Fibroblast of gingiva (primary cell): ENCODE results near the gene GCM1.

Experiments
- DNase-seq: peaks from one replicate; pipeline ENCODE4 v3.0.0-alpha.2; 2011; ENCODE audit warnings: low read depth

The GCM1 gene

DNA sequence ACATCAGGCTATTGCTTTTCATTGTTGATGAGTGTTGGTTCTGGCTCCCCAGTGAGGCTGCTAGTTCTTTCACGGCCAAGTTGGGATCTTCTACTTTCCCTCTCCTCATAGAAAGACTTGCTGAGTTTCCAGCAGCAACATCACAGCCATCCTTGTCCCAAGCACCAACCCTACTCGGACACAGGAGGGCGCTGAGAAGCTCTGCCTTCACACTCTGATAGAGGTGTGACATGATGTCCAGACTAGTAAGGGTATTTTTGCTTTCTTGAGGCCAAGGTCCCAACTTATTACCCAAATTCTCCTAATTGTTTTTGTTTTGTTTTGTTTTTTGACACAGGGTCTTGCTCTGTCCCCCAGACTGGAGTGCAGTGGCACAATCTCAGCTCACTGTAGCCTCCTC, 3.0 kb upstream of the GCM1 start:
- DNase-seq: no peak

DNA sequence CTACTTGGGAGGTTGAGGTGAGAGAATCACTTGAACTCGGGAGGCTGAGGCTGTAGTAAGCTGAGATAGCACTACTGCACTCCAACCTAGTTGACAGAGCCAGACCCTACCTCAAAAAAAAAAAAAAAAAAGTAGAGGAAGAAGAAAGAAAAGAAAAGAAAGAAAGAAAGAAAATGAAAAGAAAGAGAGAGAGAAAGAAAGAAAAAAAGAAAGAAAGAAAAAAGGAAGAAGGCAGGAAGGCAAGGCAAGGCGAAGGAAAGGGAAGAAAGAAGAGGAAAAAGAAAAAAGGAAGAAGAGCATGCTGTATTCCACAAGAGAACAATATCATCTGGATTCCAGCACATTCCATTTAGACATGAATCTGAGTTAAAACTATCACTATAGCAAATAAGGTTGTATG, 3.8 kb downstream of the GCM1 start:
- no peak for DNase-seq

DNA sequence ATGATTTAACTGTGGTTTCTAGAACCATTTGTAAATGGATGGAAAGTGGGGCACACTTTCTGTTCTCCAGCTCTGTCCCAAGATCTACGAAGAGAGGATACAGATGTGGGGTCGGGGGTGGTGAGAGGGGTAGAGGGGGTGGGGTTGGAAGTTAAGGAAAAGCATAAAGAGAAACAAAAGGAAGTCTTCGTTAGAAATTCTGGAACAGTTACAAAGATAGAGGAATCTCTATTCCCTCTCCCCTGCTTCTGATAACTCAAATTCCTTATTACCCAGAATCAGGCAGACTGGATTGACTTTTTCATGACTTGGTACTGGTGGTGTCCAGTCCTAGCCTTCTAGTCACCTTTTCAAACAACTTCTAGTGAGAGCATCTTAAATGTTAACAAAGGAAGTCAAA, 4.9 kb downstream of the GCM1 start:
- DNase-seq: no peak

DNA sequence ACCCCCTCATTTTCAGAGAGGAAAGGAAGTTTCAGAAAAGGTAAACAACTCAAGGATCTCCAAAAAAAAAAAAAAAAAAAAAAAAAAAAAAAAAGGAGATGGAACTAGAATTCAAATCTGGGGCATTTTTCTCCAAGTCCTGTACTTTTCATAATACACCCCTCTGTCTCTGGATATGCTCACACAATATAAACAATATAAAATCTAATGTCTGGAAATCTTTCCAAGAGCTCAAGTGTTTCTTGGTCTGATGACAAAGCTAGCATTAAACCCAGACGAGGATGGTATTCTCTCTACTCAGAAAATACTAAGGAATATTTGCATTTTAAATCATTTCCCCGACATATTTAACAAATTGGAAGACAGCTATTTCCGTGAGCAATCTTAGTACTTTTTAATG, 5.8 kb downstream of the GCM1 start:
- no peak for DNase-seq

DNA sequence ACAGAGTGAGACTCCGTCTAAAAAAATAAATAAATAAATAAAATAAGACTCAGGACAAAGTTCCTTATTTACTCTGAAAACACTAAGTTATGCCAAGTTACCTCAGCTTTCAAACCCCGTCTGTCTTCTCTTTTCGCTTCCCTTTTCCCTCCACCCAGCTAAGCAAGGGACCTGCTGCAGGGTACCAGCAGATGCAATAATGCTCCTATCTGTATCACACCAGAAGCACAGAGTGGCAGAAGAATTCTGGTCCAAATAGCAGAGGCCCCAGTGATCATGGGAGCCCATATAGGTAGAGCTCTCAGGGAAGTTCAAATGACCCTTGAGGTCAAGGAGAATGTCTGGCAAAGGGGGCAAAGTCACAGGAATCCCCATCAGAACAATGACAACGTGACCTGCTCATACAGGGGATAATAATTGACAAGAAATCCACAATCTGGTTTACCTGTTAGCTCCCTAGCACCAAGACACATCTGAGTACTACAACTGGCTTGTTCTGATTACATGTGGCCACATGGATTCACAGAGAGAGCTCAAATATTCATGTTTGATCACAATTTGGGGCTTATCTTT, 8.7 kb downstream of the GCM1 start:
- no peak for DNase-seq

DNA sequence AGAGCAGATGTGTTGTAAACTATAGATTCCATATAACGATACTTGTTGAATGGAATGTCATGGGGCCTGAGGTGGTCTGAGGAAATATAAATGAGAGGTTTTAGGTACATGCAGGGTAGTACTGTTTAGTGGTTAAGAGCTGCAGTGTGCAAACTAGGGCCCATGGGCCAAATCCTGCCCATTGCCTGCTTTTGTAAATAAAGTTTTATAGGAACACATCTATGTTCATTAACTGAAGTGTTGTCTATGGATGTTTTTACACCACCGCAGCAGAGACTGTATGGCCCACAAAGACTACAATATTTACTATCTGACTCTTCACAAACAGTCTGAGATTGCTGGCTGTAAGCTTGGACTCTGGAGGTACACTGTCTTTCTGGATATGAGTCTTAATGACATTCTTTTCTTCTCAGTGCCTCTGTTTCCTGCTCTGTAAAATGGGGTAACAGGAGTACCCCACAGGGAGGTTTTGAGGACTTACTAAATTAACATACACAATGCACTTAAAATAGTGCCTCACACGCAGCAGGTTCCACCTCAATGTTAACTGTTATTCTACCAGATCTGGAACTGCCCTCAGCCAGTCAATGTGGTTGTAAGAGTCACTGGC, 12.5 kb downstream of the GCM1 start:
- no peak for DNase-seq

DNA sequence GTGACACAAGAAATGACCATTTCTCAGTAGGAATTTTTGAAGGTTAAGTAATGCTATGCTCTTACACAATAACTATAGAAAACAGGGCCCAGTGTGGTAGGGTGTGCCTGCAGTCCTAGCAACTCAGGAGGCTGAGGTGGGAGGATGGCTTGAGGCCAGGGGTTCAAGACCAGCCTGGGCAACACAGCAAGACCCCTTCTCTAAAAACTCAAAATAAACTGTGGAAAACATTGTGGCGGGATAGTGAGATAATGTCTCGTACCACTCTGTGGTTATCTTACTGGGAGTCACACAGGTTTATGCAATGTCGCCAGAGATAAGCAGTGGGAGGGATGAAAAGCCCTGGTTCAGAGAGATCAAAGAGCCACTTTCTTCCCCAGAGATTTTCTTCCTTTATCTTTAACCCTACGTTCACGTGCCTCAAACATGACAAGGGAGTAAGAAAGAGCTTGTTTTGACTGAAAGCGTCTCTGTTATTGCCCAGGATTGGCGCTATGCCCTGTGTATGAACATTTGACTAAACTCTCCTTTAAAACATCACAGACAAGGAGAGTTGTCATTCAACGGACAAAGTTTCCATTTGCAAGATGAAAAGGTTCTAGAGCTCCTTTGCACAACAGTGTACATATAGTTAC, 13.9 kb downstream of the GCM1 start:
- no peak for DNase-seq

DNA sequence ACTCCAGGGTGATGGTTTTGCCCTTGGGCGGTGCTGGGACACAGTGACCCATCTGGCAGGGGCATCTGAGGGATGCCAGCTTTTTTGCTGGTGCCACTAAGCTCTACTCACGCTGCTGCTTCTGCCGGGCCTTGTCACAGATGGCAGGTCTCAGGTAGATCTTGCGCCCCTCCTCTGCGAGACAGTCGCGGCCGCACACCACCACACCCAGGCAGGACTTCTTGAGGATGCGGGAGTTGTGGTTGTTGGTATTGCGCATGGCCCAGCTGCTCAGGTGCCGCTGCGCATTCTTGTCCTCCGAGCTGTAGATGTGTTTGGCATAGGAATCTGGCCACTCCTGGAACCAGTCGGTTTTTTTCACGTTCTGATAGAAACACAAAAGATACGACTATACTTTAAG, 14.7 kb downstream of the GCM1 start:
- DNase-seq: no peak

DNA sequence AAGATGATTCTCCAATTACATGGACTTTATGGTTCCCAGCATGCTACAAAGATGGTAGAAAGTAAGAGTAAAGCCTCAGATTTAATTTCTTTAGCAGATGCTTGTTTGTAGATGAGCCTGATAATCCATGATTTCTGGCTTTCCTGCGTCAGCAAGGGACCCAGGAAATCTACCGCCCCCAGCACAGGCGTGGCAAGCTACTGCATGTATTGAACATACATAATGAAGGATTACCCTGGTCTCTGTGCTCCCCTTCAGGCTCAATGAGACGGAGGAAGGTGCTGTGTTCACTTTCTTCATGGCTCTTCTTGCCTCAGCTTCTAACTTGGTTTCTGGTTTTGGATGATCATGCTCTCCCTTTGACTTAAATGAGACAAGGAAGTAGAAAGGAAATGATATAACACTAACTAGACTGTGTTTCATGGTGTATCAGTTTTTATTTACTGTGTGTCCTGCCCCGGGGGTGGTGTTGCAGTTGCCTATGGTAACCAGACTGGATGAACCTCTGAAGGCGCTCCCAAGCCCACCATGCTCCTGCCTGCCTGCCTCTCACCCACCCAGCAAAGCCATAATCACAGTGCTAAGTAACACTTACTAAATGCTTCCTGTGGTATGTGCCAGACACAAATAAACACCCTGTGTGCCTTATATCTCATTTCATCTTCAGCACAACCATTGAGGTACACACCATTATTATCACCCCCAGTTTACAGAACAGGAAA, 17.9 kb downstream of the GCM1 start:
- no peak for DNase-seq

DNA sequence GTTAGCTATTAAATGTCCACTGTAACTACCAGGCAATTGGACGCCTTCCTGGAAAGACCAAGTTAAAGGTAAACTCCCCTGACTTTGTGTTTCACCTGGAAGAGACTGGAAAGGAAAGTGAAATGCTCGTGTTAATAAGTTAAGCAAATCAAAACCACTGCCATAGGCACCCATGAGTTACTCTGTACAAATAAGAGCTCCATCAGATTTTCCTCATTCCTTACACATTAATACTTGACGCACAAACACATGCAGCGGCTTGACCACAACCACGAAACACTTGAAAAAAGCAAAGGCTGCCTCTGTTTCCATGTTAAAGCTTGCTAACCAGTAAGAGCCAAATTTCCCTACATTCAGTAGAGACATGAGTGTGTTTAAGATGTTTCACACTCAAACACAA, 19.8 kb downstream of the GCM1 start:
- DNase-seq: no peak

DNA sequence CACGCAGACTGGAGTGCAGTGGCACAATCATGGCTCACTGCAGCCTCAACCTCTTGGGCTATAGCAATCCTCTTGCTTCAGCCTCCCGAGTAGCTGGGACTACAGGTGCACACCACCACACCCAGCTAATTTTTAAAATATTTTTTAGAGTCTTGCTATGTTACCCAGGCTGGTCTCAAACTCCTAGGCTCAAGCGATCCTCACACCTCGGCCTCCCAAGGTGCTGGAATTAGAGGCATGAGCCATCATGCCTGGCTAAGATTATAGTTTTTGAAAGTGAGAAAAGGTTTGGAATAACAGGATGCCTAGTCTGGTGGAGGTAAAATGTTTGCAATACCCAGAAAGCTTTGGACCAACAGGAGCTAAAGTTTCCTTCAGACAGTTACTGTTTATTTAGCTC, 23.4 kb downstream of the GCM1 start:
- DNase-seq: no peak

DNA sequence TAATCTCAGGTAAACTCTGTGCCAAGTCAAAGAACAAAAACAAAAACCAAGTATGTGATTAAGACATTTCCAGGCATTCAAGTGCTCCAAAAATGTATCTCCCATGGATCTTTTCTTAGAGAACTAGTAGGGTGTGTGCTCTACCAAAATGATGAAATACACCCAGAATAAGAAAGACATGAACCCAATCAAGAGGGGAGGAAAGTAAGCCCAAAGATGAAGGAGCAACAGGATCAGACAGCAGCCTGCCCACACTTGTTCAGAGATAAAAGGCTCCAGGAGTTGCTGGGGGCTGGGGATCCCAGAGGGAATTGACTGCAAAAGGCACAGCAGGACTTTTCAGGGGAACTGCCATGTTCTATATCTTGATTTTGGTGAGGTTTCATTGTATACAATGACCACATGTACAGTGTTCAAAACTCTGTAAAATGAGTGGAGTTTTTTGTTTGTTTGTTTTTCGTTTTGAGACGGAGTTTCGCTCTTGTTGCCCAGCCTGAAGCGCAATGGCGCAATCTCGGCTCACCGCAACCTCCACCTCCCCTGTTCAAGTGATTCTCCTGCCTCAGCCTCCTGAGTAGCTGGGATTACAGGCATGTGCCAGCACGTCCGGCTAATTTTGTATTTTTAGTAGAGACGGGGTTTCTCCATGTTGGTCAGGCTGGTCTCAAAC, 24.4 kb downstream of the GCM1 start:
- no peak for DNase-seq

DNA sequence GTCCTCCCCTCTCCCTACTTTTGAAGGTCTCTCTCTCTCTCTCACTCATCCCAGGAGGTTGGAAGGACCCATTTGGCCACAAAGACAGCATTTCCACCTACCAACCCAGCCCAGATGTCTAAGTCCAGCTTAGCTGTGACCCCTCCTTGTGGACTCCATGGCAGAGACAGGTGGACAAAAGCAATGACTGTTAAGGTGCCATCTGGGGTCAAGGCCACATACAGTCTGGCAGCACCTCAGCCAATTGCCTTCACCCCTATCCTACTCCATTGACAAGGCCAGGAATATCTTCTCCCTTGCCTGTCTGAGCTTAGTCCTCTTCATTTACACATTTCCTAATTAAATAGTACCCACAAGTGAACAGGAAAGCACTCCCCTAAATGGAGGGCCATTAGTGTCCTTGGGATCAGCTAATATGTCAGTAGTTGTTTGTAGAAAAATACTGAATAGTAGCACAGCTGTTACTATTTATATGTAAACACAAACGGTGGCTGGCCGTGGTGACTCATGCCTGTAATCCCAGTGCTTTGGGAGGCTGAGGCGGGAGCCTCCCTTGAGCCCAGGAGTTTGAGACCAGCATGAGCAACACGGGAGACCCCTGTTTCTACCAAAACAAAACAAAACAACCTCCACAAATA, 28.8 kb downstream of the GCM1 start:
- DNase-seq: peak; percentile 58

DNA sequence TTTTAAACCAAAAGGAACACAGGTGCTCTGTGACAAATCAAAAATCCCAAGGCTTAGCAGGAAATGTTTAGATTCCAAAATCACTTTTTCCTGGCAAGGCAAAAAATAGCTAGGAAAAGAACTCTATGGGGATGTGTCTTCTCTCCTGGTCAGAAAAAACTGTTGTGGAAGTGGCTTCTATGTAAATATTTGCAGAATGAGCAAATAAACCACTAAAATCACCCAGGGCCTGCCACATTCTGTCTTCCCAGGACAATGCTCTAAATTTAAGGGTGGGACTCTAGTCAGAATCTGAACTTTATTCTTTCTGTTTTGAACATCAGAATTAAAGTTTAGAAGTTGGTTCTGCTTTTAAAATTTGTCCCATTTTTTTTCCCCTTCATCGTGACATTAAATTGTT, 29.3 kb downstream of the GCM1 start:
- no peak for DNase-seq

DNA sequence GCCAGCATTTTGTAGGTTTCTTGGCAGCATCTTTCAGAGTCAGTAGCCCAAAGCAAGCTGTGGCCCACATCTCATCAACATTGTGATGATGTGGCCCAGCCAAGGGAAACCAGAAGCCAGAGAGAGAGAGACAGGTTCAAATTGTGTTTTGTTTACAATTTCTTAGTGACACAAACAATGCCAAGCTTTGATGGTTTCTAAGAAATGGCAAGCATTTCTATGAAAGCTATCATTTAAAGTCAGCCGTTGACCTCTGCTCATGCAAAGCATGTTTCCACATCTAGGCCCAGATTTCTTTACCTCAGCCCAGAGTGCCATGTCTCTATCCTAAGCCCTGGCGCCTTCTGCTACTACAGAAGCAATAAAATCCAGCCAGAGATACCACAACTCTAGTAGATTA, 32.9 kb downstream of the GCM1 start:
- DNase-seq: no peak

DNA sequence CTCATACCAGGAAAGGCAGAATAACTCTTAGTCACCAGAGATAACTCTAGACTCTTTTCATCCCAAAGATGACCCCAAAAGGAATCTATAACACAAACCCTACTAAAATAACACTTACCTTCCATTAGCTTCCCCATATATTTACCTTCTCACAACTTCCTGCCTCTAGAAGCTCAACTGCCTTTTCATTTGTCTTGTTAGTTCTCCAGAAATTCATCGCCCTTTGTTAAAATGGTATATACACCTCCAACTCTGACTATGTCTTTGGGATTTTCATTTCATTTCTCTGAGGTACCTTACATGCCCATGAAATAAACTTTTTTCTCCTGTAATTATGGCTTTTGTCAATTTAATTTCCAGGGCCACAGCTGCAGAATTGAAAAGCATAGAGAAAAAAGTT, 33.5 kb downstream of the GCM1 start:
- DNase-seq: no peak

DNA sequence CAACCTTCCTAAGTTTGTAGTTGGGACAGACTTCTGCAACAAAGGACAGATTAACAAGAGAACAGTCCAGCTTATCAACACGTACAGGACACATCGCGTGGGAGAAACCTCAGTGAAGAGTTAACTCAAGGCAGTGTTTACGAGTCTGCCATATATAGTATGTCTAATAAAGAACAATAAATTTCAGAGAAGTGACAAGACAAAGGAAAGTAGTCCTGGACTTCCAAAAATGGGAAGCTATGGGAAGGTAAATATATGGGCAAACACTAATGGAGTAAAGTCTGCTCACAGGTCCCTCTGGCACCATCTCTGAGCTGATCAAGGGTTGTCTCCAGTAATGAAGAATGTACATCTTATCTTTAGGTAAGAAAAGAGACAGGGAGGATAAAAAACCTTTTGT, 34.9 kb downstream of the GCM1 start:
- no peak for DNase-seq

DNA sequence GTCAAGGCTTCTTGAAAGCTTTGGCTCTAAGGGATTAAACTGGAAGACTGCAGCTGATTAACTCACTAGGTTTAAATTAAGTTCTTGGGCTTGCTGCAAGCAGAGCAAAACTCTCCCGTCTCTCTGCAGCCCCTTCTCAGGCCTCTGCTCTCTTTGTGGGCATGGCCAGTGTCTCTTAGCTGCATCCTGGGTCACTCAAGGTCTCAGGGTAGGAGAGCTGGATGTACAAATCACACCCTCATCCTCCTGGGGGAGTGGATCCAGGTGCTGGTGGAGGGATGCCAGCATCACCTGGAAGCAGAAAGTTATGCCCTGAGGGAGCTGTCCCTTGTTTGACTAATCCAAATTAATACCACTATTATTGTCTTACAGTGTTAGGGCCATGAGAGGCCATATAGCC, 35.8 kb downstream of the GCM1 start:
- DNase-seq: no peak

DNA sequence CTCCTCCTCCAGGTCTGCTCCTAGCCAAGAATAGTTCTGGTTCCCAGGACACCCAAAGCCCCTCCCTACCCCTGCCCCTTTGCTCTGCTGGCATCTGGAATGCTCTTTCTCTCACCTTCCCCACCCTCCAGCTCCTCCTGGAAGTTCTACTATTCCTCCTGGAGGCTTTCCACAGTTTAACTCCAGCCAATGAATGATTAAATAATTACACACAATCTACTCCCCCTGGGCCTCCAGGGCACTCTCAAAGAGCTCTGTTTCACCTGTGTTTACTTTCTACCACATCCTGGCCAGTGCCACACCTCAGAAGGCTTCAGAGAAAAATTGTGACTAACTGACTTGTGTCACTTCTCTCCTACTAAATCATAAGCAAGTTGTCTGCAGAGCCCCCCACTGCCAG, 36.2 kb downstream of the GCM1 start:
- no peak for DNase-seq

DNA sequence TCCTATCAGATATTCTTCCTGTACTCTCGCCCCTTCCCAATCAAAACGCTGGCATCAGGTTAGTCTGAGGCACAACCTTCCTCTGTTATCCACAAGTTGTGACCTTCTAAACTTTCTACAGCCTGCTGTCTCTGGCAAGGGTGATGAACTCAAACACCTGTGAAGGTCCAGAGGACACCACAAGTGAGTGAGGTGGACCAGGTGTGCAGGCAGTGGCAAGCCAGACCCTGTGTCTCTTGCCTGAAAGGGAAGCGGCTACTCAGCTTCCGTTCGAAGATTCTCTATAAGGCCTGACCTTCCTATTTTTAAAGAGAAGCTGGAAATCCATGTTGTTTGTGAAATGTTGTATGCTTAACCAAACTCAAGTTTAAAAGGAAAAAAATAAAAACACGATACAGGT, 36.8 kb downstream of the GCM1 start:
- DNase-seq: no peak

DNA sequence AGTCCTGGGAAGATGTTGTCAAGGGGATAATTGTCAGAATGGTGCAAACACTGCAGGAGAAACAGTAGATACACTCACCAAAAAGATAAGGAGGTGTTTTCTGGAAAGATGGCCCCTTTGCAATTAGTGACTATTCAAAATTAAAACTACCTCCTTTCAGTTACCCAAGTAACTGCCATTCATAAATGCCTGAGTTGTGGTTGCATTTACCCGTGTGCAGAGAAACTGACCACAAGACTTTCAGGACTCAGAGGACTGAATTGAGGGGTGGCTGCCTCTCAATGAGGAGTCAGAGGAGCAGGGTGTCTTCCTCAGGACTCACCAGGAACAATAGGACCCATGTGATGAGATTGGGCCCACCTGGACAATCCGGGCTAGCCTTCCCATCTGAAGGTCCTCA, 39.0 kb downstream of the GCM1 start:
- no peak for DNase-seq

DNA sequence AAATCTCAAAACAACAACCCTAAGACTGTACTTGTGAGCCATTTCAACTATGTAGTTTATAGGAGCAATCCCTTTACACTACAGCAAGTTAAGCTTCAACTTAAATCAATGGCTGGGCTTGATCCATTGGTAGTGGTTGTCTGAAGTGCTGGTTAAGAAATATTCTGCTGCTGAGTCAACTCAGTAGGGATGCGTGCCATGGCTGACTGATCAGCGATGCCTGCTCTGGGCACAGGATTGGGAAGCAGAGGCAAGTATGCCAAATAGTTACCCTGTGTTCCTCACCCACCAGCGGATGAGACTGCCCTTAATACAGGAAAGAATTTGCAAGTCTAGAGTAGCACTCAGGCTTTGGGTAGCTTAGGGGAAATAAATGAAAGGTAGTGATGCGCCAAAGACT, 41.5 kb downstream of the GCM1 start:
- DNase-seq: peak; percentile 82
